Mesodermal cell (in vitro differentiated cells): ENCODE results near the gene CACNA2D1.
"Not testable (repeated sequence)": the region's sequence is repeated elsewhere in the genome, so short reads cannot be mapped to it uniquely, and the experiment has no call there.

ENCODE experiments used
- H3K27ac ChIP-seq: 2 replicates; pipeline ENCODE4 v1.7.0; 2013; ENCODE audit warnings: mild to moderate bottlenecking, low read depth, low read length, moderate library complexity; ENCODE audit not compliant: severe bottlenecking
- H3K36me3 ChIP-seq: 2 replicates; pipeline ENCODE4 v1.7.1; 2013; ENCODE audit warnings: mild to moderate bottlenecking, low read length, moderate library complexity; ENCODE audit not compliant: control insufficient read depth, insufficient read depth
- H3K4me1 ChIP-seq: one replicate; pipeline ENCODE4 v1.7.1; 2013; ENCODE audit warnings: mild to moderate bottlenecking, low read length; ENCODE audit not compliant: insufficient read depth, control insufficient read depth, poor library complexity, severe bottlenecking
- H3K4me3 ChIP-seq: 2 replicates; pipeline ENCODE4 v1.7.0; 2013; ENCODE audit warnings: low read length, control low read depth, mild to moderate bottlenecking; ENCODE audit not compliant: insufficient read depth, poor library complexity, severe bottlenecking; ENCODE audit errors: extremely low read depth
- H3K9me3 ChIP-seq: 2 replicates; pipeline ENCODE4 v1.7.1; 2013; ENCODE audit warnings: mild to moderate bottlenecking, low read length, moderate library complexity; ENCODE audit not compliant: control insufficient read depth
- WGBS, 2 experiments: methylation state at CpG; one replicate each; pipeline ENCODE4 v1.1.5; 2013; ENCODE audit warnings: missing lambda C conversion rate in 2 of 2; ENCODE audit not compliant: insufficient coverage in 2 of 2; 5-methylcytosine and 5-hydroxymethylcytosine counted together

Gene CACNA2D1

GRCh38 chr7:82393840-82394220 is 49.7 kb downstream of the CACNA2D1 start:
- Histone ChIP-seq H3K4me1 (peaks cover 4% of the 10 kb centered on the region), H3K36me3 (peaks cover 6% of the 10 kb centered on the region), H3K27ac (no peak overlapping the region), H3K4me3 (no peak overlapping the region), H3K9me3 (peaks cover 5% of the 10 kb centered on the region)
- 67 to 100% methylated on average over 1 of the region's 2 CpGs for WGBS, 2 experiments

DNA sequence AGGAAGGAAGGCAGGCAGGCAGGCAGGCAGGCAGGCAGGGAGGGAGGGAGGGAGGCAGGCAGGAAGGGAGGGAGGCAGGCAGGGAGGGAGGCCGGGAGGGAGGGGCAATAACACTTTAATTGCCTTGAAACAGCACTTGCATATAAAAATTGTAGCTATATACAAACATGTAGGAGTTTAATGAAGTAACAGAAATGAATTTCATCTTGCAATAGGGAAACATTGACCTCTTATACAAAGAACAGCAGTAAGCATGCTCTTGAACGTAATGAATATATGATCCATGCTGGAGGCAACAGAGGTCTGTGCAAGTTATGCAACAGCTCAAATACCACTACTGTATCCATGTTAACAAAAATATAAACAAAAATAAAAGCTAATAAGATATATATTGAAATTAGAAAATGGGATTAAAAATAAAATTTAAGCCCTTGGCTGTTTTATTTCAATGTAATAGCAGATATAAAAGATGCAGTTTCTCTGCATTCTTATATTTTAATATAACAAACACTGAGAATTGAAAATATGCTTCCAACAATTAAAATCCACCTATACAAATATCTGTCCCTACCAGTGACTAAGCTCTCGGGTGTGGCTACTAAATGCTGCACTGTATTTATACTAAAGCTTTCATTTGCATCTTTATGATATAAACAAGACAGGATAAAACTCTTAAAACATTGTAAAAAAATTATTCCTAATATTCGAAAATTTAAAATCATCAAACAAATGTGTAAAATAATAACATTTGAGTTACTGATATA is 50.3 kb downstream of the CACNA2D1 start:
- H3K27ac ChIP-seq, result no peak overlapping the region
- WGBS, 2 experiments, result no CpG with 5 or more reads among the region's 4 CpGs

DNA sequence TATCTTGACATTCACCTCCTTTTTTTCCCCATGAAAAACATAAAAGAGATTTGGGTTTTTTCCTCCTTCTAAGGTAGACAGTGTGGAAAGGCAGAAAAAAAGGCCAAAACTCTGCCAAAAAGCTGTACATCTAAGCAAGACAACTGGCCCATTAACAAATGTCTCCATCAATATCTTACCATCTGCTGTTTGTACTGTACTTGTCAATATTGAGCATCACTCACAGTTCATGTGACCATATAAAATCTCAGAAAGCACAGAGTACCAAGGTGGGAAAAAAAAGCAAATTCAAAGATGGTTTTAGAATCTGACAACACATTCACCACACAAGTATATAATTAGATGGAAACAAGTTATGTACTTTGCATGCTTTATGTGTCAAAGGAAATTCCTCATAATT is 52.6 kb downstream of the CACNA2D1 start:
- Histone ChIP-seq H3K36me3 (peaks cover 6% of the 10 kb centered on the region), H3K4me3 (no peak overlapping the region), H3K27ac (no peak overlapping the region), H3K4me1 (peaks cover 11% of the 10 kb centered on the region), H3K9me3 (peaks cover 5% of the 10 kb centered on the region)

More for the DNA sequence above, 50.3 kb downstream of the CACNA2D1 start:
- Histone ChIP-seq H3K4me3 (no peak overlapping the region), H3K9me3 (peaks cover 5% of the 10 kb centered on the region), H3K4me1 (peaks cover 6% of the 10 kb centered on the region), H3K36me3 (peaks cover 6% of the 10 kb centered on the region)

DNA sequence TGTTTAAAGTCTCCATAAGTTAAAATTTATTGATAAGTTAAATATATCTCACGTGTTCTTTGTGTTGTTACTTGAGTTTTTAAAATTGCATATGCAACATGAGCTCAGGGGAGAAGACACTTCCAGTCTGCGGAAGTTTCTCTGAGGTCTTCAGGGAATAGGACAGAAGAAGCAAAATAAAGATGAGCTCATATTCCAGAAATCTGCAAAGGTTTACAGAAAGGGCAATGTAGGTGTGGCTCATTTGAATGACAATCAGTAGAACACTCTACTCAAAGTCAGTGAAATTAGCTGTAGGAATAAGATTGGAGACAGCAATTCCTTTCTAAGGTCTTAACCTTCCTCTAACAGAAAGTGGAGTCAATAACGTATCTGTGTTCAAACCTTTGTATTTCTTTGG is 53.7 kb downstream of the CACNA2D1 start:
- H3K4me3 ChIP-seq, result no peak overlapping the region
- H3K4me1 ChIP-seq, result peaks cover 11% of the 10 kb centered on the region
- H3K27ac ChIP-seq, result no peak overlapping the region
- peaks cover 5% of the 10 kb centered on the region for H3K9me3 ChIP-seq
- peaks cover 6% of the 10 kb centered on the region for H3K36me3 ChIP-seq
- 88 to 100% methylated on average over 2 of the region's 3 CpGs for WGBS, 2 experiments

DNA sequence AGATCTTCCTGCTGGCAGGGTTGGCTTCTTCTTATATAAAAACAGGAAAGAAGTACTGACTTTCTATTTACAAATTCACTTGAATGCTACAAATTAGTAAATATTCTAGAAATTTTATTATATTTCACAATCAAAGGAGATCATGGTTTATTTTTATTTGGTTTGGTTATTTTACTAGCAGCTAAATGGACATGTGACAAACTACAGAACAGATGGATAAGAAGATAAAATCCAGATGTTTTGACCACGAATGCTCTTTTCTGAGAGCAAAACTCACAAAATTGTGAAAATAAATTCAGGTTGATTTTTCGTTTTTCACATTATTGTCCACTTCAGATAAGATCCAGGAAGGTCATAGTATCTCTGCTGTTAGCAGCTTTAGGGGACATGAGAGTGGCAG is 55.4 kb downstream of the CACNA2D1 start:
- peaks cover 5% of the 10 kb centered on the region for H3K9me3 ChIP-seq
- H3K4me1 ChIP-seq, result peaks cover 11% of the 10 kb centered on the region
- 75% methylated on average over 2 of the region's 2 CpGs; no CpG with 5 or more reads in 1 of the 2 experiments for WGBS, 2 experiments
- peaks cover 6% of the 10 kb centered on the region for H3K36me3 ChIP-seq
- no peak overlapping the region for H3K27ac ChIP-seq
- no peak overlapping the region for H3K4me3 ChIP-seq

- not testable (repeated sequence) for H3K9me3 ChIP-seq
- 78 to 87% methylated on average over 4 of the region's 6 CpGs for WGBS, 2 experiments
Measured at GRCh38 chr7:82386571-82386970, 57.0 kb downstream of the CACNA2D1 start.

GRCh38 chr7:82384779-82385178 is 58.8 kb downstream of the CACNA2D1 start:
- Histone ChIP-seq H3K4me1 (peaks cover 7% of the 10 kb centered on the region), H3K36me3 (no peaks in the 10 kb centered on the region)
- WGBS, 2 experiments, result 80 to 100% methylated on average over 1 of the region's 2 CpGs

More at GRCh38 chr7:82386571-82386970, 57.0 kb downstream of the CACNA2D1 start:
- H3K4me3 ChIP-seq, H3K36me3 ChIP-seq, H3K27ac ChIP-seq: not testable (repeated sequence)
- H3K4me1 ChIP-seq, result peaks cover 11% of the 10 kb centered on the region

DNA sequence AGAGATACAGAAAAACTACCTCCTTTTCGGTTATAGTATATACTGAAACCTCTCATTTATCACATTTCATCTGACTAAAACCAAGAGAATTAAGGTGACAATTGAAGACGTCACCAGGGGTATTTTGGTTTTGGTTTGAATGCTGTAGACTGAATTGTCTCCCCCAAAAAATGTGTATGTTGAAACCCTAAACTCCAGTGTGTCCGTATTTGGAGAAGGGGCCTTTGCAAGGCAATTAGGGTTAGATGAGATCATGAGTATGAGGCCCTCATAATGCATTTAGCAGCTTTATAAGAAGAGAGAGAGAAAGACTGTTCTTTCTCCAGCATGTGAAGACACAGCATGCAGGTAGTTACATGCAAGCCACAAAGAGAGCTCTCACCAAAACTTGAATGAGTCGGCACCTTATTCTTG is 59.5 kb downstream of the CACNA2D1 start:
- Histone ChIP-seq H3K4me1 (peaks cover 7% of the 10 kb centered on the region), H3K9me3 (no peaks in the 10 kb centered on the region), H3K4me3 (no peak overlapping the region), H3K27ac (no peak overlapping the region), H3K36me3 (no peaks in the 10 kb centered on the region)
- 75 to 90% methylated on average over 1 to 3 of the region's 4 CpGs for WGBS, 2 experiments

More at GRCh38 chr7:82384779-82385178, 58.8 kb downstream of the CACNA2D1 start:
- Histone ChIP-seq H3K4me3 (no peak overlapping the region), H3K9me3 (no peaks in the 10 kb centered on the region), H3K27ac (no peak overlapping the region)

DNA sequence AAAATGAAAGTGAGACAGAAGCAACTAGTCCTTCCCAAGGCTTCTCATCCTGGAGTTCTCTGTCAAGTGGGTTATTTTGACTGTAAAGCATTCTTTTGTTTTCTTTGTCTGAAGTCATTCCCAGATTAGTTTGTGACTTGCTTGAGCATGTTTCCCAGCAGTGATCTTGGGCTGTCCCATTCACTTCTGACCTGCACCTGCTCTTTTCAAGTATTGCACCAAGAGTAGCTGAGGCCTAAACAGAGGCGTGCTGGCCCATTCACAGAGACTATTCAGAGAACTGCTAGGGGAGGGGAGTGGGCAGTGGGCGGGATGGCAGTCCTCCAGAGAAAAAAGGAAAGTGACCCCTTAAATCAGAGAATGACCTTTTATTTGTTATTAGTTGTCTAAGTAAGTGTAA is 61.3 kb downstream of the CACNA2D1 start:
- no peak overlapping the region for H3K4me3 ChIP-seq
- H3K9me3 ChIP-seq, result no peaks in the 10 kb centered on the region
- H3K36me3 ChIP-seq, result no peaks in the 10 kb centered on the region
- WGBS, 2 experiments, result 17 to 40% methylated on average over 1 of the region's 2 CpGs
- H3K27ac ChIP-seq, result no peak overlapping the region
- no peaks in the 10 kb centered on the region for H3K4me1 ChIP-seq

GRCh38 chr7:82376739-82377138 is 66.8 kb downstream of the CACNA2D1 start:
- H3K4me1 ChIP-seq, result no peaks in the 10 kb centered on the region
- H3K36me3 ChIP-seq, result no peaks in the 10 kb centered on the region
- WGBS, 2 experiments, result no CpG with 5 or more reads among the region's 2 CpGs
- no peak overlapping the region for H3K27ac ChIP-seq
- H3K9me3 ChIP-seq, result no peaks in the 10 kb centered on the region
- H3K4me3 ChIP-seq, result no peak overlapping the region

GRCh38 chr7:82375713-82376112 is 67.9 kb downstream of the CACNA2D1 start:
- no peak overlapping the region for H3K27ac ChIP-seq
- no peaks in the 10 kb centered on the region for H3K4me1 ChIP-seq
- H3K4me3 ChIP-seq, result no peak overlapping the region
- WGBS, 2 experiments, result 63 to 83% methylated on average over 1 of the region's 3 CpGs
- no peaks in the 10 kb centered on the region for H3K36me3 ChIP-seq
- no peaks in the 10 kb centered on the region for H3K9me3 ChIP-seq
